Fibroblast of the aortic adventitia (primary cell): ENCODE data around the gene SLC12A4. TPM values are rescaled to one million over a fixed set of nuclear protein-coding genes. Genes with fewer than 3 reads are reported as not detected.
"Not testable (repeated sequence)": the region's sequence is repeated elsewhere in the genome, so short reads cannot be mapped to it uniquely, and the experiment has no call there.

ENCODE experiments used
- DNase-seq: peaks from one replicate; pipeline ENCODE4 v3.0.0-alpha.2; 2010; ENCODE audit warnings: low read depth
- H3K4me3 ChIP-seq: 2 replicates; pipeline ENCODE4 v1.5.1; 2011; ENCODE audit warnings: low read depth, mild to moderate bottlenecking, control low read depth, low read length, moderate library complexity
- total RNA-seq: library from RNA; depleted of rRNA; stranded (reverse); fragments of >200 nt; gene quantifications from 2 replicates; pipeline ENCODE4 v1.2.3, GENCODE V29; 2012; ENCODE audit warnings: low replicate concordance
- TF ChIP-seq, protein P1 (sequence below): IDR thresholded peaks from 2 replicates; pipeline ENCODE4 v1.5.1; 2011; ENCODE audit warnings: mild to moderate bottlenecking, low read length, control low read depth, inconsistent platforms; ENCODE audit not compliant: insufficient read depth

Gene SLC12A4
- total RNA-seq, 1 donor, result 65.6 TPM

DNA sequence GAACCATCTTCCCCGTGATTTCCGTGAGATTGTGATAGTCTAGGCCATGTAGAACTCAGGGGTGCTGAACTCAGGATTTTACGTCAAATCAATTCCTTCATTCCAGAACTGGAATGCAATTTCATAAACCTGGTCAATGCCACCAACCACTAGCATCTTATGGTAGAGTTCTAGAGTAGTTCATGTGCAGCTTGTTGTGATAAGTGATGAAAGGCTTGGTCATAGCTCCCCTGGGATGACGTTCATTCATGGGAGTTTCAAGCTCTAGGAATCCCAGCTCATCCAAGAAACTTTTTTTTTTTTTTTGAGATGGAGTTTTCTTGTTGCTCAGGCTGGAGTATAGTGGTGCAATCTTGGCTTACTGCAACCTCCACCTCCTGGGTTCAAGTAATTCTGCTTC lies 34.6 kb upstream of the SLC12A4 start:
- DNase-seq, result peak; percentile 69
- TF ChIP-seq, protein P1, sequence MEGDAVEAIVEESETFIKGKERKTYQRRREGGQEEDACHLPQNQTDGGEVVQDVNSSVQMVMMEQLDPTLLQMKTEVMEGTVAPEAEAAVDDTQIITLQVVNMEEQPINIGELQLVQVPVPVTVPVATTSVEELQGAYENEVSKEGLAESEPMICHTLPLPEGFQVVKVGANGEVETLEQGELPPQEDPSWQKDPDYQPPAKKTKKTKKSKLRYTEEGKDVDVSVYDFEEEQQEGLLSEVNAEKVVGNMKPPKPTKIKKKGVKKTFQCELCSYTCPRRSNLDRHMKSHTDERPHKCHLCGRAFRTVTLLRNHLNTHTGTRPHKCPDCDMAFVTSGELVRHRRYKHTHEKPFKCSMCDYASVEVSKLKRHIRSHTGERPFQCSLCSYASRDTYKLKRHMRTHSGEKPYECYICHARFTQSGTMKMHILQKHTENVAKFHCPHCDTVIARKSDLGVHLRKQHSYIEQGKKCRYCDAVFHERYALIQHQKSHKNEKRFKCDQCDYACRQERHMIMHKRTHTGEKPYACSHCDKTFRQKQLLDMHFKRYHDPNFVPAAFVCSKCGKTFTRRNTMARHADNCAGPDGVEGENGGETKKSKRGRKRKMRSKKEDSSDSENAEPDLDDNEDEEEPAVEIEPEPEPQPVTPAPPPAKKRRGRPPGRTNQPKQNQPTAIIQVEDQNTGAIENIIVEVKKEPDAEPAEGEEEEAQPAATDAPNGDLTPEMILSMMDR, result no peak
- H3K4me3 ChIP-seq, result no peak overlapping the region

DNA sequence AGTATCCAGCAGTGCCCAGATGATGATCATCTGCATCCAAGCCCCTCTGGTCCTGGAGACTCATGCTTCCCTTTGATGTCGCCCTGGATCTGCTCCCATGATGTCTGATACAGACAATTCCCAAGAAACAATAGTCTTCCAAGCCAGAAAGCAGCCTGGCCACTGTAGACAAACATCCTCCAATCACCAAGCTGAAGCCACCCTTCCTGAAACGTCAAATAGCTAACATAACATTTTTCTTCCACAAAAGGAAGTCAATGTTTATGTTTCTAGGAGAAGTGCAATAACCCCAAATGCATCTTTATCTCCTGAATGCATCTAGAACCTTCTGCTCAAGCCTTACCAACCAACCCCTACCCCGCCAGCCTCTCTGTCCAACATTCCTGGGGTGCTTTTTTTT lies 32.0 kb upstream of the SLC12A4 start:
- TF ChIP-seq, protein P1, result no peak
- no peak overlapping the region for H3K4me3 ChIP-seq
- DNase-seq, result peak; percentile 13

DNA sequence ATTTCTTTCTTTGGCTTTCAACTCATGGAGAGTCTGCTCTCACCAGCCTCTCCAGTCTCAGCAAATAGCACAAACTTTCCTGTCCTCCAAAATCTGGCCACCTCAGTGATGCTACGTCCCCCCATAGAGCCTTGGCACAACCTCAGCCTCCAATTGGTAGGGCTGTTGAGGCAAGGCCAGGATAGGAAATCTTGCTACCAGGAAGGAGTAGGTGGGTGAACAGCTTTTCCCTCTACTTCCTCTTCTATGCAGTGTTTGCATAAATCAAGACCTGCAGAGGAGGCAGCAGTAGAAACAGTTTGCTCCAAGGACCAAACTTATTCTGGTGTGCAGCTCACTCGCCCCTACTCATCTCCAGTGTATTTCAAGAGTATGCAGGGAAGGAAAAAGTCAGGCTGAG lies 31.5 kb upstream of the SLC12A4 start:
- TF ChIP-seq, protein P1, result no peak
- DNase-seq, result no peak
- H3K4me3 ChIP-seq, result no peak overlapping the region

DNA sequence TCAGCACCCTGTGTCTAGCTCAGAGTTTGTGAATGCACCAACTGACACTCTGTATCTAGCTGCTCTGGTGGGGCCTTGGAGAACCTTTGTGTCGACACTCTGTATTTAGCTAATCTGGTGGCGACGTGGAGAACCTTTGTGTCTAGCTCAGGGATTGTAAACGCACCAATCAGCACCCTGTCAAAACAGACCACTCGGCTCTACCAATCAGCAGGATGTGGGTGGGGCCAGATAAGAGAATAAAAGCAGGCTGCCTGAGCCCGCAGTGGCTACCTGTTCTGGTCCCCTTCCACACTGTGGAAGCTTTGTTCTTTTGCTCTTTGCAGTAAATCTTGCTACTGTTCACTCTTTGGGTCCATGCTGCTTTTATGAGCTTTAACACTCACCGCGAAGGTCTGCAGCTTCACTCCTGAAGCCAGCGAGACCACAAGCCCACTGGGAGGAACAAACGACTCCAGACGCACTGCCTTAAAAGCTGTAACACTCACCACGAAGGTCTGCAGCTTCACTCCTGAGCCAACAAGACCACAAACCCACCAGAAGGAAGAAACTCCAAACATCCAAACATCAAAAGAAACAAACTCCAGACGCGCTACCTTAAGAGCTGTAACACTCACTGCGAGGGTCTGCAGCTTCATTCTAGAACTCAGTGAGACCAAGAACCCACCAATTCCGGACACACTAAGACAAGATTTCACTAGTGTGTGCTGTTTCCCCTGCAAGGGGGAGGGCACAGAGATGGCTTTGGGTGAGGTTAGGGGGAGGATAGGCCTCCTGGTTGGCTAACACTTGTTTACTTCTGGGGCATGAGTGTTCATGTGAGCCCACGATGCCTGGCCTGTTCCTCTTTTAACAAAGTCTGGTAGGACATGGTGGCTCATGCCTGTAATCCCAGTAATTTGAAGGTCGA lies 30.6 kb upstream of the SLC12A4 start, which contains the start of gene DPEP2:
Gene DPEP2, minus strand, starts transcription at position 706 of the 910 bp plus-strand sequence. CDS start 6,272 bp downstream, outside the sequence.
- not testable (repeated sequence) for DNase-seq, H3K4me3 ChIP-seq

DNA sequence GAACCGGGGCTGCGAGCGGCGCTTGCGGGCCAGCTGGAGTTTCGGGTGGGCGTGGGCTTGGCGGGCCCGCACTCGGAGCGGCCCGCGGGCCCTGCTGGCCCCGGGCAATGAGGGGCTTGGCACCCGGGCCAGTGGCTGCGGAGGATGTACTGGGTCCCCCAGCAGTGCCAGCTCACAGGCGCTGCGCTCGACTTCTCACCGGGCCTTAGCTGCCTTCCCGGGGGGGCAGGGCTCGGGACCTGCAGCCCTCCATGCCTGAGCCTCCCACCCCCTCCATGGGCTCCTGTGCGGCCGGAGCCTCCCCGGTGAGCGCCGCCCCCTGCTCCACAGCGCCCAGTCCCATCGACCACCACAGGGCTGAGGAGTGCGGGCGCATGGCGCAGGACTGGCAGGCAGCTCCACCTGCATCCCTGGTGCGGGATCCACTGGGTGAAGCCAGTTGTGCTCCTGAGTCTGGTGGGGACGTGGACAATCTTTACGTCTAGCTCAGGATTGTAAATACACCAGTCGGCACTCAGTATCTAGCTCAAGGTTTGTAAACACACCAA lies 29.9 kb upstream of the SLC12A4 start:
- DNase-seq, H3K4me3 ChIP-seq: not testable (repeated sequence)

DNA sequence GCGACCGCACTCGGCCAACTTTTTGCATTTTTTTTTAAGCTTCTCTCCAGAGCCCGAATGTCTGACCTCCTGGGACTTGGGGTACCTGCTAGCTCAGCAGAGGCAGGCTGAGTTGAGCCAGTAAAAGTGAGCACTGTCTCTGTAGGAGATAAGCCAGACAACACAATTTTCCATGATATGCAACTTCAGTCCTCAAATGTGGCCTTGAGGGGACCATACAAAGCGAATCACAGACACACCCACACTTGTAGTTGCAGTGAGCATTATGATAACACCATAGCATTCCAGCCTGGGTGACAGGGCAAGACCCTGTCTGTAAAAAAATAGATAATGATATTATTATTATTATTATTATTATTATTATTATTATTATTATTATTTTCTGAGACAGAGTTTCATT lies 28.2 kb upstream of the SLC12A4 start:
- no peak overlapping the region for H3K4me3 ChIP-seq
- TF ChIP-seq, protein P1, result no peak
- DNase-seq, result no peak

DNA sequence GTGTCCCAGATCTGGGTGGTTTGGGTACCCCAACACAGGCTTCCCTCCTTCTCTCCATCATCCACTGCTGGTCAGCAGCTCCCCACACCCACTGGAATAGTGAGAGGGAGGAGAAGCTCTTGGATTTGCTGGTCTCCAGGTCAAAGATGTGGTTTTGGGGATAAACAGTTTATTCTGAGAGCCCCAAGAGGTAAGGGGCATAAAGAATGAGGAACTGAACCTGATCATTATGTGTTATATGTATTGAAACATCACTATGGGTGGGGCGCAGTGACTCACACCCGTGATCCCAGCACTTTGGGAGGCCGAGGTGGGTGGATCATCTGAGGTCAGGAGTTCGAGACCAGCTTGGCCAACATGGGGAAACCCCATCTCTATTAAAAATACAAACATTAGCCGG lies 27.0 kb upstream of the SLC12A4 start:
- DNase-seq, result no peak
- TF ChIP-seq, protein P1, result no peak
- H3K4me3 ChIP-seq, result no peak overlapping the region

DNA sequence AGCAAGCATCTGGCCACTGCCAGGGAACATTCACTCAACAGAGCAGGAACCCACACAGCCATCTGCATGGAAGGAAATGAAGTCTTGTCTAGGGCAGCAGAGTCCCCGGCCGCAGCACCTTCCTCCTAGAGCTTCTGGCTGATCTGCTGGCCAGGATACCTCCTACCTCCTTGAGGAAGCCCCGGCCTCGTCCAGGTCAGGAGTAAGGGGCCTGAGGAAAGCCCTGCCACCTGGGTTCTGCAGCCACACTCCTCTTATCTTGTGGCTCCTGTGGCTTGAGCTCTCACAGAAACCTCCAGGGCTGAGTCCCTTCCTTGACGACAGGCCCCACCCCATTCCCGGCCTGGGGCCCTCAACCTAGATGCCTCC lies 25.6 kb upstream of the SLC12A4 start:
- H3K4me3 ChIP-seq, DNase-seq: not testable (repeated sequence)
